Ectodermal cell (in vitro differentiated cells): Measurements from ENCODE around the gene CACNG8.

ENCODE experiments used
- H3K27ac ChIP-seq: 2 replicates; pipeline ENCODE4 v1.7.0; 2013; ENCODE audit warnings: mild to moderate bottlenecking, low read depth, low read length; ENCODE audit not compliant: insufficient read depth, poor library complexity, severe bottlenecking
- H3K27me3 ChIP-seq: 2 replicates; pipeline ENCODE4 v1.7.0; 2013; ENCODE audit warnings: mild to moderate bottlenecking, low read length; ENCODE audit not compliant: insufficient read depth, control insufficient read depth, poor library complexity, severe bottlenecking
- H3K36me3 ChIP-seq: one replicate; pipeline ENCODE4 v1.7.0; 2013; ENCODE audit warnings: low read length; ENCODE audit not compliant: control insufficient read depth, insufficient read depth
- H3K4me1 ChIP-seq: one replicate; pipeline ENCODE4 v1.7.0; 2013; ENCODE audit warnings: low read length; ENCODE audit not compliant: control insufficient read depth, insufficient read depth
- H3K4me3 ChIP-seq: 2 replicates; pipeline ENCODE4 v1.7.0; 2013; ENCODE audit warnings: low read depth, low read length, control low read depth; ENCODE audit not compliant: insufficient read depth
- H3K9me3 ChIP-seq: 2 replicates; pipeline ENCODE4 v1.7.0; 2013; ENCODE audit warnings: mild to moderate bottlenecking, low read length, moderate library complexity; ENCODE audit not compliant: control insufficient read depth
- WGBS, 2 experiments: methylation state at CpG; one replicate each; pipeline ENCODE4 v1.1.7; 2013; ENCODE audit warnings: missing lambda C conversion rate in 2 of 2; 5-methylcytosine and 5-hydroxymethylcytosine counted together

CACNG8 gene

GRCh38 chr19:53960886-53961285, 1.9 kb upstream of the CACNG8 start:
- Histone ChIP-seq H3K27me3 (peaks cover 80% of the 10 kb centered on the region), H3K36me3 (no peaks in the 10 kb centered on the region), H3K9me3 (no peaks in the 10 kb centered on the region), H3K27ac (no peak overlapping the region), H3K4me1 (peaks cover 34% of the 10 kb centered on the region), H3K4me3 (peak overlapping the region; percentile 6)
- WGBS, 2 experiments, result 3 to 7% methylated on average over 8 of the region's 8 CpGs

- Histone ChIP-seq H3K9me3 (no peaks in the 10 kb centered on the region), H3K4me3 (no peak overlapping the region), H3K27me3 (peaks cover 77% of the 10 kb centered on the region), H3K4me1 (peaks cover 34% of the 10 kb centered on the region), H3K36me3 (no peaks in the 10 kb centered on the region), H3K27ac (no peak overlapping the region)
- WGBS, 2 experiments, result 1 to 3% methylated on average over 32 of the region's 32 CpGs
Observed at GRCh38 chr19:53961523-53962356, 997 bp upstream of the CACNG8 start.

GRCh38 chr19:53965091-53965490, 2.4 kb downstream of the CACNG8 start:
- H3K36me3 ChIP-seq, result no peaks in the 10 kb centered on the region
- WGBS, 2 experiments, result 93 to 94% methylated on average over 11 of the region's 11 CpGs
- H3K27me3 ChIP-seq, result peaks cover 45% of the 10 kb centered on the region
- H3K9me3 ChIP-seq, result no peaks in the 10 kb centered on the region
- peaks cover 16% of the 10 kb centered on the region for H3K4me1 ChIP-seq
- H3K4me3 ChIP-seq, result no peak overlapping the region
- H3K27ac ChIP-seq, result no peak overlapping the region

- 91 to 94% methylated on average over 7 of the region's 7 CpGs for WGBS, 2 experiments
- Histone ChIP-seq H3K27me3 (peaks cover 27% of the 10 kb centered on the region), H3K4me3 (no peak overlapping the region), H3K9me3 (no peaks in the 10 kb centered on the region), H3K4me1 (peaks cover 1% of the 10 kb centered on the region), H3K27ac (no peak overlapping the region), H3K36me3 (no peaks in the 10 kb centered on the region)
Observed at GRCh38 chr19:53966931-53967330, 4.2 kb downstream of the CACNG8 start.

GRCh38 chr19:53969366-53969765, 6.6 kb downstream of the CACNG8 start:
- WGBS, 2 experiments, result 97% methylated on average over 6 of the region's 6 CpGs
- Histone ChIP-seq H3K36me3 (no peaks in the 10 kb centered on the region), H3K4me1 (no peaks in the 10 kb centered on the region), H3K4me3 (no peak overlapping the region), H3K9me3 (no peaks in the 10 kb centered on the region), H3K27me3 (peaks cover 4% of the 10 kb centered on the region), H3K27ac (no peak overlapping the region)

- H3K4me1 ChIP-seq, result no peaks in the 10 kb centered on the region
- no peaks in the 10 kb centered on the region for H3K36me3 ChIP-seq
- H3K9me3 ChIP-seq, result no peaks in the 10 kb centered on the region
- no peak overlapping the region for H3K4me3 ChIP-seq
- 79 to 80% methylated on average over 10 of the region's 10 CpGs for whole genome bisulfite sequencing, 2 experiments
- no peaks in the 10 kb centered on the region for H3K27me3 ChIP-seq
- no peak overlapping the region for H3K27ac ChIP-seq
Observed at GRCh38 chr19:53971673-53972072, 8.9 kb downstream of the CACNG8 start.

- peak overlapping the region; percentile 61 for H3K4me3 ChIP-seq
- H3K27me3 ChIP-seq, result peaks cover 32% of the 10 kb centered on the region
- WGBS, 2 experiments, result 4 to 6% methylated on average over 8 to 9 of the region's 9 CpGs
- peaks cover 8% of the 10 kb centered on the region for H3K4me1 ChIP-seq
- H3K9me3 ChIP-seq, result no peaks in the 10 kb centered on the region
- H3K36me3 ChIP-seq, result no peaks in the 10 kb centered on the region
- peak overlapping the region; percentile 18 for H3K27ac ChIP-seq
Observed at GRCh38 chr19:53977429-53977990, 14.8 kb downstream of the CACNG8 start.

- peak overlapping the region; percentile 61 for H3K4me3 ChIP-seq
- peaks cover 33% of the 10 kb centered on the region for H3K27me3 ChIP-seq
- WGBS, 2 experiments, result 1 to 2% methylated on average over 54 of the region's 54 CpGs
Observed at GRCh38 chr19:53977991-53978731, 15.4 kb downstream of the CACNG8 start.

GRCh38 chr19:53978975-53979801, 16.5 kb downstream of the CACNG8 start:
- Histone ChIP-seq H3K4me3 (peak overlapping the region; percentile 56), H3K36me3 (no peaks in the 10 kb centered on the region), H3K4me1 (peaks cover 8% of the 10 kb centered on the region), H3K9me3 (no peaks in the 10 kb centered on the region), H3K27me3 (peaks cover 44% of the 10 kb centered on the region), H3K27ac (no peak overlapping the region)
- 3 to 4% methylated on average over 19 of the region's 19 CpGs for WGBS, 2 experiments

More at GRCh38 chr19:53977991-53978731, 15.4 kb downstream of the CACNG8 start:
- H3K4me1 ChIP-seq, result peaks cover 8% of the 10 kb centered on the region
- H3K9me3 ChIP-seq, result no peaks in the 10 kb centered on the region
- no peaks in the 10 kb centered on the region for H3K36me3 ChIP-seq
- peak overlapping the region; percentile 18 for H3K27ac ChIP-seq
